ENCODE data around the gene PCBP1. TPM values are rescaled to one million over a fixed set of nuclear protein-coding genes. Genes with fewer than 3 reads are reported as not detected.

Gene PCBP1
- total and polyA plus RNA-seq, 9 of the 15 experiments (the other 6 are each of a cell fraction or from before 2014, with no cell fraction given) = 19.2 to 407 (median 78.1) TPM

DNA sequence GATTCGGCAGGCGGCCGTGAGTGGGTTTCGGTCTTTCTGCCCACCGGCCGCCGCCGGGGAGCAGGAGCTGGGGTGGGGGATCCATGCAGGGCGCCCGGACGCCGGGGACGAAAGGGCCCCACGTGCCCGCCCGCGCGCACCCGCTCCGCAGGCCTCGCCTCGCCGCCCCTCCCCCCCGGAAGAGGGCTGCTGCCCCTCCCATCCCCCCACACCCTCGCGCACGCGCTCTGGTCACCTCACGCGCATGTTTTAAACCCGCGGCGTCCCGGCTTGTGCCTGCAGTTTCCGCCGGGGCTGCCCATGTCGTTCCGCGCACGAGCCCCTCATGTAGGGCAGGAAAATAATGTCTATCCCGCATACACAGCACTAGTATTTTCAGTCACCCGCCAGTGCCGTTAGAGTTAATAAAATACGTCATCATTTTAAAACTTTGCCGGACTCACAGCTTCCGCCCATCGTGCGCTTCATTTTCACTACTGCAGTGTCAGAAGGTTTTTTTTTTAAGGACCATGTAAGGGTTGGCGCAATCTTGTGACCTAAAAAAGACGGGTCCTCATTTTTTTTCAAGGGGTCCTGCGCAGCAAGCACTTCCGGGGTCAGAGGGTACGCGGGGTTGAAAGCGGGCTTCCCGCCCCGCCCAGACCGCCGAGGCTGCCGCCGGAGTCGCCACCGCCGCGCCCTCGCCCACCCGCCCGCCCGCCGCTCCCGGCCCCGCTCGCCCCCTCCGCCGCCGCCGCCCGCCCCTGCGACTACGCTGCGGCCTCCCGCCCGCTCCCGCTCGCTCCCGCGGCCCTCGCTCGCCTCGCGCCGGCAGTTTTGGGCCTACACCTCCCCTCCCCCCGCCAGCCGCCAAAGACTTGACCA is at the start of gene PCBP1 (continued):
- TF ChIP-seq, protein P1, sequence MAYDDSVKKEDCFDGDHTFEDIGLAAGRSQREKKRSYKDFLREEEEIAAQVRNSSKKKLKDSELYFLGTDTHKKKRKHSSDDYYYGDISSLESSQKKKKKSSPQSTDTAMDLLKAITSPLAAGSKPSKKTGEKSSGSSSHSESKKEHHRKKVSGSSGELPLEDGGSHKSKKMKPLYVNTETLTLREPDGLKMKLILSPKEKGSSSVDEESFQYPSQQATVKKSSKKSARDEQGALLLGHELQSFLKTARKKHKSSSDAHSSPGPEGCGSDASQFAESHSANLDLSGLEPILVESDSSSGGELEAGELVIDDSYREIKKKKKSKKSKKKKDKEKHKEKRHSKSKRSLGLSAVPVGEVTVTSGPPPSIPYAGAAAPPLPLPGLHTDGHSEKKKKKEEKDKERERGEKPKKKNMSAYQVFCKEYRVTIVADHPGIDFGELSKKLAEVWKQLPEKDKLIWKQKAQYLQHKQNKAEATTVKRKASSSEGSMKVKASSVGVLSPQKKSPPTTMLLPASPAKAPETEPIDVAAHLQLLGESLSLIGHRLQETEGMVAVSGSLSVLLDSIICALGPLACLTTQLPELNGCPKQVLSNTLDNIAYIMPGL (CRISPR knock-in tag; IDR thresholded peaks at IDR 0.05) = no peak
- TF ChIP-seq BRF1 (IDR thresholded peaks at IDR 0.05; ENCODE audit: borderline replicate concordance, extremely low read depth, insufficient read length) (no peak), FOXM1 (IDR thresholded peaks at IDR 0.05; ENCODE audit: low read depth) (peak; percentile 77; the same call in 1 of the 2 replicates), FOXM1 (CRISPR knock-in tag; IDR thresholded peaks at IDR 0.05; ENCODE audit: low read depth) (no peak), ZNF511 (CRISPR knock-in tag; IDR thresholded peaks at IDR 0.05) (peak; percentile 41), HDAC1 (IDR thresholded peaks at IDR 0.05) (0 out of 4 replicates have a peak, but pooled peaks of 1 of the 2 experiments have one; percentile 28), PHB (CRISPR knock-in tag; IDR thresholded peaks at IDR 0.05) (no peak), TAF1 (IDR thresholded peaks at IDR 0.05; ENCODE audit: control insufficient read depth, extremely low read depth, insufficient read depth, low read length, severe bottlenecking) (peak; percentile 77)
- TF ChIP-seq, protein P2, sequence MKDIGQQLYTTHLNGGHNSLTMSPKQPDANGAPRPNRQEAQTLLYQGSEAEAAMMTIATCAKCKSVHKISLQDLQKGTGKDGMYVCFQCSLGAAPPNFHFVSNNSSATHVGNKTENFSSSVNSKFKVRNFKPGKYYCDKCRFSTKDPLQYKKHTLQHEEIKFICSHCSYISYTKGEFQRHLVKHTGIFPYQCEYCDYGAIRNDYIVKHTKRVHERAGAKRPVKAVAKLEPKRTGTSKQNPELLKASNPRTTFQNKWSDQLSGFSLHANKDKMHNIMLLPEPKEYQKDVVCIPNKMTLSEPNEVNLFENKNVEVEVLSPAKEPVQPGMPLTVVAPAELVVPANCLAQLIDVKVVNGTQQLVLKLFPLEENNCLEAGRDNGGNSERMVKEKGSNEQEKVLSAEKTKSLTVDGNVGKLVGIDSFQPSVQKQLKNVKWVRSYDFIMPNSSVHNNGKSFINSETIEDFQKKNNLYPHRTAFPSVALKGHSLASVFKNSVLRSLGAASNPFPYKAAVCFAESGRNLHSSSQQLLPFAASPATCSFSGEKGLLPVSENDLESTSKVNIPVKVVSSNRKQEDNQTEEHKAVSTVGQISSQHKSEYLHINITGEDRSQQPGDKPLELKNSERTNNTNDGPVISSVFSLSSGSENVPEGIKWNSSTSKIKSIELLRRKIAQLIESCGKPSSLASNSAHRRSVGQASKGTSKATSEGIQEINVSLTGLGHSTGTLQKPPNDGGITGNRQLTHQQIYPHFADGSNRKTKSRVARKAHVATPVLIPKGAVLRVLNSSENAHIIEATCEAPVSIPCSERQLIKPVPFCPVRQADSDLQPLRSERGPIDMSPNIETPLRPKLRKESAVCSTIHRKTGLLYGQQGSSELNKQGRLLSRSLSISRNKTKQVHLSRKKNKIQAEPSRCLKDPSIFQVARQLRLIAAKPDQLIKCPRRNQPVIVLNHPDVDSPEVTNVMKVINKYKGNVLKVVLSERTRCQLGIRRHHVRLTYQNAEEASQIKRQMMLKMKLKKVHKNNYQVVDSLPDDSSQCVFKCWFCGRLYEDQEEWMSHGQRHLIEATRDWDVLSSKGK (CRISPR knock-in tag; IDR thresholded peaks at IDR 0.05) = no peak

All from K562 (cell line).